Measurements from ENCODE around the gene RBAK. TPM values are rescaled to one million over a fixed set of nuclear protein-coding genes. Genes with fewer than 3 reads are reported as not detected.

Gene RBAK
- total RNA-seq, 1 donor from 2014 or later: 24.5 TPM

DNA sequence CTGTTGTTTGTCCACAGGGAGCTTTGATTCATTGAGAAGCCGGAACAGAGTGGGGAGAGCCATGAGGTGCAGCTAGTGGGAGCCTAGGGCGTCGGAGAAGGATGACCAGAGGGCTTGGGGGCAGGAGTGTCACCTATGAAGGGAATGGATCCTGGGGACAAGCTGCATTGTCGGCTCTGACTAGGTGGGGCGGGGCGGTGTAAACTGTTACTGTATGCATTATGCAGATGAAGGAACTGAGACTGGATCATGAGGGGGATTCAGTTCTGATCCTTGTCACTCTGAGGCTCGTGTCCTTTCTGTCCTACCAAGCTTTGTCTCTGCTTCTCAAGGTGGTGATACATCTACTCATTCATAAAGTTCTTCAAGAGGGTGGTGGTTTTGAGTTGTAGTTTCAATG is 46.8 kb upstream of the RBAK start:
- H3K9ac ChIP-seq: no peak overlapping the region
- no peak overlapping the region for H3K4me3 Mint-ChIP-seq
- H3K4me1 ChIP-seq: no peaks in the 10 kb centered on the region
- TF ChIP-seq EZH2 (IDR thresholded peaks at IDR 0.05) (no peak), EZH2phosphoT487 (IDR thresholded peaks at IDR 0.05) (no peak)
- TF ChIP-seq, protein P1, sequence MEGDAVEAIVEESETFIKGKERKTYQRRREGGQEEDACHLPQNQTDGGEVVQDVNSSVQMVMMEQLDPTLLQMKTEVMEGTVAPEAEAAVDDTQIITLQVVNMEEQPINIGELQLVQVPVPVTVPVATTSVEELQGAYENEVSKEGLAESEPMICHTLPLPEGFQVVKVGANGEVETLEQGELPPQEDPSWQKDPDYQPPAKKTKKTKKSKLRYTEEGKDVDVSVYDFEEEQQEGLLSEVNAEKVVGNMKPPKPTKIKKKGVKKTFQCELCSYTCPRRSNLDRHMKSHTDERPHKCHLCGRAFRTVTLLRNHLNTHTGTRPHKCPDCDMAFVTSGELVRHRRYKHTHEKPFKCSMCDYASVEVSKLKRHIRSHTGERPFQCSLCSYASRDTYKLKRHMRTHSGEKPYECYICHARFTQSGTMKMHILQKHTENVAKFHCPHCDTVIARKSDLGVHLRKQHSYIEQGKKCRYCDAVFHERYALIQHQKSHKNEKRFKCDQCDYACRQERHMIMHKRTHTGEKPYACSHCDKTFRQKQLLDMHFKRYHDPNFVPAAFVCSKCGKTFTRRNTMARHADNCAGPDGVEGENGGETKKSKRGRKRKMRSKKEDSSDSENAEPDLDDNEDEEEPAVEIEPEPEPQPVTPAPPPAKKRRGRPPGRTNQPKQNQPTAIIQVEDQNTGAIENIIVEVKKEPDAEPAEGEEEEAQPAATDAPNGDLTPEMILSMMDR (IDR thresholded peaks at IDR 0.05): no peak
- H3K4me2 ChIP-seq: no peak overlapping the region
- no peak overlapping the region for H2AFZ ChIP-seq (replicated peaks)
- H3K4me1 Mint-ChIP-seq: no peaks in the 10 kb centered on the region
- no peak overlapping the region for H3K27ac ChIP-seq
- H3K27me3 ChIP-seq: no peaks in the 10 kb centered on the region
- H3K4me3 ChIP-seq: no peak overlapping the region
- H3K27me3 Mint-ChIP-seq (ENCODE audit: insufficient read depth, low read depth): no peaks in the 10 kb centered on the region
- H3K36me3 ChIP-seq: no peaks in the 10 kb centered on the region
- H3F3A ChIP-seq (ENCODE audit: low read depth): no peaks in the 10 kb centered on the region
- H4K20me1 ChIP-seq (ENCODE audit: low read depth): no peaks in the 10 kb centered on the region
- no peaks in the 10 kb centered on the region for H3K79me2 ChIP-seq (ENCODE audit: low read depth)
- no peak for DNase-seq (ENCODE audit: low spot score)
- no peak overlapping the region for H3K27ac Mint-ChIP-seq
- no peaks in the 10 kb centered on the region for H3K9me3 Mint-ChIP-seq
- no peaks in the 10 kb centered on the region for H3K9me3 ChIP-seq (ENCODE audit: low read depth)
- H3K36me3 Mint-ChIP-seq: peaks cover 21% of the 10 kb centered on the region

DNA sequence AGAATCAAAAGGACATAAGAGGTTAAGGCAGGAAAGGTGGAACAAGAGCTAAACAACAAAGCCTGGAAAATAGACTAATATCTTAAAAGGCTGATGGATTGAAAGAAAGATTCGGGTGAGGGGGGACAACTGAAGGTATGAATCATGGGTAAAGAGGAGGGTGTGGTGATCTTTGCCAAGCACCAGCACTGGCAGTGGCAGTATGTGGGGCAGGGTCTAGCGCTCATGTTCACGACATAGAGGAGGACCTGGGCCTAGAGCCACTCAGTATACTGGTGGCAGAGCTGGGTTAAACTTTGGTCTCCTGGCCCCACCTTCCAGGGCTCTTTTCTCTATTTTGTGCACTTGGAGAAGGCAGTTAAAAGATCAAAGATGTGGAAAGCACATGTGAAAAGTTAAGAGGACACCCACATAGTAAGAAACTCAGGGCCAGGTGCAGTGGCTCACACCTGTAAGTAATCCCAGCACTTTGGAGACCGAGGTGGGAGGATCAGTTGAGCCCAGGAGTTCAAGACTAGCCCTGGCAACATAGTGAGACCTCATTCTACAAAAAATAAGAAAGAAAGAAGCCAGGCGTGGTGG is 46.2 kb upstream of the RBAK start:
- Histone ChIP-seq H3K27ac (no peak overlapping the region), H3K4me1 (no peaks in the 10 kb centered on the region), H3F3A (ENCODE audit: low read depth) (no peaks in the 10 kb centered on the region), H3K79me2 (ENCODE audit: low read depth) (no peaks in the 10 kb centered on the region), H3K4me2 (no peak overlapping the region), H3K9me3 (ENCODE audit: low read depth) (no peaks in the 10 kb centered on the region), H2AFZ (replicated peaks) (no peak overlapping the region), H4K20me1 (ENCODE audit: low read depth) (no peaks in the 10 kb centered on the region), H3K36me3 (no peaks in the 10 kb centered on the region), H3K4me3 (no peak overlapping the region), H3K9ac (no peak overlapping the region), H3K27me3 (no peaks in the 10 kb centered on the region)
- H3K27me3 Mint-ChIP-seq (ENCODE audit: insufficient read depth, low read depth): no peaks in the 10 kb centered on the region
- TF ChIP-seq, protein P1 (IDR thresholded peaks at IDR 0.05): no peak
- TF ChIP-seq EZH2 (IDR thresholded peaks at IDR 0.05) (no peak), EZH2phosphoT487 (IDR thresholded peaks at IDR 0.05) (no peak)
- no peaks in the 10 kb centered on the region for H3K9me3 Mint-ChIP-seq
- no peak for DNase-seq (ENCODE audit: low spot score)
- H3K36me3 Mint-ChIP-seq: peaks cover 23% of the 10 kb centered on the region
- no peaks in the 10 kb centered on the region for H3K4me1 Mint-ChIP-seq
- no peak overlapping the region for H3K4me3 Mint-ChIP-seq
- H3K27ac Mint-ChIP-seq: no peak overlapping the region

DNA sequence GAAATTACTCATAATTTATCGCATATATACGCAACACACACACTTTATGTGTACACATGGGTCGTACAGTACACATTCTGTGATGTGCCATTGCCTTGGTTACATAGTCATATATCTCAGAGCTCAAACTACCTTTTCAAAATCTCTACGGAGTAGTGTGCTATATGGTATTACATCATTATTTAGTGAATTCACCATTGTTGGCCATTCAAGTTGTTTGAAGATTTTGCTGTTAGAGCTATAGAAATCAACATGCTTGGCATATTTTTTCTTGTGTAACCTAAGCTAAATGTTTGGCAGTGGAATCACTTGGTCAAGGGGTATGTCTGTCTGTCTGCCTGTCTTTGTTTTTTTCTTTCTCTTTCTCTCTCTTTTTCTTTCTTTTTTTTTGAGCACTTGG is 44.7 kb upstream of the RBAK start:
- Histone ChIP-seq H2AFZ (replicated peaks) (no peak overlapping the region), H3K79me2 (ENCODE audit: low read depth) (no peaks in the 10 kb centered on the region), H3K4me3 (no peak overlapping the region), H3K27me3 (no peaks in the 10 kb centered on the region), H3K36me3 (no peaks in the 10 kb centered on the region), H4K20me1 (ENCODE audit: low read depth) (no peaks in the 10 kb centered on the region), H3K4me1 (no peaks in the 10 kb centered on the region), H3K4me2 (no peak overlapping the region), H3K9me3 (ENCODE audit: low read depth) (no peaks in the 10 kb centered on the region), H3K9ac (no peak overlapping the region), H3F3A (ENCODE audit: low read depth) (no peaks in the 10 kb centered on the region), H3K27ac (no peak overlapping the region)
- peaks cover 18% of the 10 kb centered on the region for H3K36me3 Mint-ChIP-seq
- no peak overlapping the region for H3K27ac Mint-ChIP-seq
- H3K4me1 Mint-ChIP-seq: no peaks in the 10 kb centered on the region
- no peak overlapping the region for H3K4me3 Mint-ChIP-seq
- TF ChIP-seq, protein P1 (IDR thresholded peaks at IDR 0.05): no peak
- TF ChIP-seq EZH2 (IDR thresholded peaks at IDR 0.05): no peak
- TF ChIP-seq EZH2phosphoT487 (IDR thresholded peaks at IDR 0.05): no peak
- no peaks in the 10 kb centered on the region for H3K27me3 Mint-ChIP-seq (ENCODE audit: insufficient read depth, low read depth)
- H3K9me3 Mint-ChIP-seq: no peaks in the 10 kb centered on the region
- DNase-seq (ENCODE audit: low spot score): no peak

All from neural progenitor cell (in vitro differentiated cells).